ENCODE measurements around the gene GLYR1. TPM values are rescaled to one million over a fixed set of nuclear protein-coding genes. Genes with fewer than 3 reads are reported as not detected.
"Not testable (repeated sequence)": the region's sequence is repeated elsewhere in the genome, so short reads cannot be mapped to it uniquely, and the experiment has no call there.

Gene GLYR1
- total RNA-seq, result 100 to 1,000 TPM in 4 of 5 experiments, 10 to 100 TPM in 1; 98.7 to 122 (median 108) TPM
- polyA plus RNA-seq, result 10 to 100 TPM; 32.0 to 44.9 TPM
- total RNA-seq, result 82.4 reads per million, percentile 81 among the genes with 10 or more reads in this experiment

- H3K4me3 ChIP-seq (ENCODE audit: low read length), result peak within 1 kb of the TSS; percentile 84
Observed at GRCh38 chr16:4846901-4847773, at the start of gene GLYR1, which contains the start of gene UBN1. Gene GLYR1, minus strand, starts transcription at chr16:4847288. Its CDS starts 23 bp downstream, at chr16:4847265. Gene UBN1, plus strand, starts transcription at chr16:4847481. Its CDS starts 5,437 bp downstream, at chr16:4852918.

GRCh38 chr16:4896761-4897160, 49.7 kb upstream of the GLYR1 start:
- H3K27ac ChIP-seq (ENCODE audit: low read depth, low read length); H3K9me3 ChIP-seq (ENCODE audit: control insufficient read depth in 2 of 3, low read length in 3 of 3); DNase-seq; H3K4me3 Mint-ChIP-seq; POLR2A ChIA-PET; H3K4me3 ChIP-seq (ENCODE audit: low read length); H3K27me3 Mint-ChIP-seq; CTCF ChIA-PET; H3K36me3 Mint-ChIP-seq; intact Hi-C loops (cut with micrococcal nuclease); H3K9me3 Mint-ChIP-seq; H3K4me1 Mint-ChIP-seq; H3K27me3 ChIP-seq (ENCODE audit: control insufficient read depth in 2 of 2, insufficient read depth in 2 of 2, low read length in 2 of 2); H3K27ac Mint-ChIP-seq; ATAC-seq; H3K36me3 ChIP-seq (ENCODE audit: control insufficient read depth in 2 of 3, insufficient read depth in 3 of 3, low read length in 3 of 3); H3K4me1 ChIP-seq (ENCODE audit: control insufficient read depth in 2 of 2, insufficient read depth in 2 of 2, low read length in 2 of 2): not testable (repeated sequence)

More at GRCh38 chr16:4846901-4847773, at the start of gene GLYR1, which contains the start of gene UBN1:
- ATAC-seq (peak; percentile 95), DNase-seq (peak; percentile 99 to 100 (median 99))
- ChIA-PET CTCF (no interaction called here), POLR2A (interaction anchor here (0.6 to 2.8 kb wide), 6 partner anchors 10 to 113 kb away, joined by 3 to 24 read pairs (median 5); partner anchors contain the start of genes ANKS3, DNAAF8 and ROGDI)
- peaks cover 30 to 38% of the 10 kb centered on the region in 2 donors for H3K4me1 ChIP-seq (ENCODE audit: control insufficient read depth in 2 of 2, insufficient read depth in 2 of 2, low read length in 2 of 2)
- peaks cover 52 to 66% (median 58%) of the 10 kb centered on the region in 7 donors for H3K4me1 Mint-ChIP-seq
- peaks cover 0 to 2% (median 0%) of the 10 kb centered on the region in 11 donors for H3K9me3 Mint-ChIP-seq
- no peaks in the 10 kb centered on the region for H3K9me3 ChIP-seq (ENCODE audit: control insufficient read depth in 2 of 3, low read length in 3 of 3)
- H3K4me3 Mint-ChIP-seq, result peak within 1 kb of the TSS; percentile 86 to 96 (median 91)
- peak within 1 kb of the TSS; percentile 99 for H3K27ac ChIP-seq (ENCODE audit: low read depth, low read length)
- H3K27me3 ChIP-seq (ENCODE audit: control insufficient read depth in 2 of 2, insufficient read depth in 2 of 2, low read length in 2 of 2), result no peaks in the 10 kb centered on the region
- H3K36me3 ChIP-seq (ENCODE audit: control insufficient read depth in 2 of 3, insufficient read depth in 3 of 3, low read length in 3 of 3), result peaks cover 11 to 28% (median 17%) of the 10 kb centered on the region in 3 experiments
- H3K27me3 Mint-ChIP-seq, result no peaks in the 10 kb centered on the region
- H3K27ac Mint-ChIP-seq, result peak within 1 kb of the TSS; percentile 74 to 94 (median 90)
- peaks cover 0 to 21% (median 0%) of the 10 kb centered on the region in 5 donors for H3K36me3 Mint-ChIP-seq
- intact Hi-C loops (cut with micrococcal nuclease), result loop anchor here (1.0 to 5.0 kb wide), 16 partner anchors 45 to 420 kb away; partner anchors contain the start of genes ANKS3 (in 2 of the 2), DNAAF8 (in 2 of the 2), EEF2KMT (in 2 of the 2) and MGRN1 (in 2 of the 2)

- H3K4me1 ChIP-seq (ENCODE audit: control insufficient read depth in 2 of 2, insufficient read depth in 2 of 2, low read length in 2 of 2), result no peaks in the 10 kb centered on the region
- Mint-ChIP-seq H3K4me1 (no peaks in the 10 kb centered on the region), H3K9me3 (peaks cover 0 to 4% (median 2%) of the 10 kb centered on the region in 11 donors), H3K27ac (no peak overlapping the region), H3K36me3 (peaks cover 0 to 5% (median 0%) of the 10 kb centered on the region in 5 donors), H3K4me3 (no peak overlapping the region), H3K27me3 (peaks cover 0 to 8% (median 0%) of the 10 kb centered on the region in 5 donors)
- H3K27me3 ChIP-seq (ENCODE audit: control insufficient read depth in 2 of 2, insufficient read depth in 2 of 2, low read length in 2 of 2), result no peaks in the 10 kb centered on the region
- no peaks in the 10 kb centered on the region for H3K36me3 ChIP-seq (ENCODE audit: control insufficient read depth in 2 of 3, insufficient read depth in 3 of 3, low read length in 3 of 3)
- no peak overlapping the region for H3K4me3 ChIP-seq (ENCODE audit: low read length)
- no peak for ATAC-seq
- DNase-seq, result no peak
- ChIA-PET POLR2A (no interaction called here), CTCF (no interaction called here)
- H3K27ac ChIP-seq (ENCODE audit: low read depth, low read length), result no peak overlapping the region
- H3K9me3 ChIP-seq (ENCODE audit: control insufficient read depth in 2 of 3, low read length in 3 of 3), result no peaks in the 10 kb centered on the region
- intact Hi-C loops (cut with micrococcal nuclease), result no loop called here
Observed at GRCh38 chr16:4895366-4895765, 48.3 kb upstream of the GLYR1 start.

GRCh38 chr16:4894276-4895150, 47.4 kb upstream of the GLYR1 start:
- H3K36me3 Mint-ChIP-seq, result peaks cover 0 to 5% (median 0%) of the 10 kb centered on the region in 5 donors
- H3K4me3 Mint-ChIP-seq, result no peak overlapping the region
- H3K27ac Mint-ChIP-seq, result no peak overlapping the region
- H3K9me3 Mint-ChIP-seq, result peaks cover 0 to 4% (median 2%) of the 10 kb centered on the region in 11 donors
- no peak overlapping the region for H3K4me3 ChIP-seq (ENCODE audit: low read length)
- peaks cover 0 to 6% (median 0%) of the 10 kb centered on the region in 5 donors for H3K27me3 Mint-ChIP-seq
- CTCF ChIA-PET, result no interaction called here
- DNase-seq (no peak), ATAC-seq (no peak)
- intact Hi-C loops (cut with micrococcal nuclease), result no loop called here
- no peaks in the 10 kb centered on the region for H3K4me1 Mint-ChIP-seq
- H3K36me3 ChIP-seq (ENCODE audit: control insufficient read depth in 2 of 3, insufficient read depth in 3 of 3, low read length in 3 of 3), result no peaks in the 10 kb centered on the region
- H3K27ac ChIP-seq (ENCODE audit: low read depth, low read length), result no peak overlapping the region
- POLR2A ChIA-PET, result no interaction called here
- H3K4me1 ChIP-seq (ENCODE audit: control insufficient read depth in 2 of 2, insufficient read depth in 2 of 2, low read length in 2 of 2), result no peaks in the 10 kb centered on the region
- H3K9me3 ChIP-seq (ENCODE audit: control insufficient read depth in 2 of 3, low read length in 3 of 3), result no peaks in the 10 kb centered on the region
- no peaks in the 10 kb centered on the region for H3K27me3 ChIP-seq (ENCODE audit: control insufficient read depth in 2 of 2, insufficient read depth in 2 of 2, low read length in 2 of 2)

GRCh38 chr16:4893103-4893862, 46.2 kb upstream of the GLYR1 start:
- no peak overlapping the region for H3K27ac Mint-ChIP-seq
- H3K36me3 Mint-ChIP-seq, result peaks cover 0 to 1% (median 0%) of the 10 kb centered on the region in 5 donors
- Histone ChIP-seq H3K4me3 (ENCODE audit: low read length) (no peak overlapping the region), H3K4me1 (ENCODE audit: control insufficient read depth in 2 of 2, insufficient read depth in 2 of 2, low read length in 2 of 2) (no peaks in the 10 kb centered on the region), H3K27ac (ENCODE audit: low read depth, low read length) (no peak overlapping the region), H3K36me3 (ENCODE audit: control insufficient read depth in 2 of 3, insufficient read depth in 3 of 3, low read length in 3 of 3) (no peaks in the 10 kb centered on the region), H3K9me3 (ENCODE audit: control insufficient read depth in 2 of 3, low read length in 3 of 3) (no peaks in the 10 kb centered on the region), H3K27me3 (ENCODE audit: control insufficient read depth in 2 of 2, insufficient read depth in 2 of 2, low read length in 2 of 2) (no peaks in the 10 kb centered on the region)
- no peaks in the 10 kb centered on the region for H3K4me1 Mint-ChIP-seq
- DNase-seq (no peak), ATAC-seq (no peak)
- intact Hi-C loops (cut with micrococcal nuclease), result no loop called here
- H3K4me3 Mint-ChIP-seq, result no peak overlapping the region
- ChIA-PET CTCF (no interaction called here), POLR2A (no interaction called here)
- H3K27me3 Mint-ChIP-seq, result peaks cover 0 to 2% (median 0%) of the 10 kb centered on the region in 5 donors
- peaks cover 0 to 4% (median under 1%) of the 10 kb centered on the region in 11 donors for H3K9me3 Mint-ChIP-seq

Data from naive thymus-derived CD4-positive, alpha-beta T cell (primary cell).